Stimulated activated CD4-positive, alpha-beta T cell treated with anti-CD3 and anti-CD28 coated beads, Interleukin-4, amount 100 ng/mL, for 1 hour (primary cell): ENCODE measurements around the gene RRP12.

Experiments used
- DNase-seq: peaks from one replicate; pipeline ENCODE4 v3.0.0-alpha.2; 2020

RRP12 gene

GRCh38 chr10:97334370-97335175 lies 66.6 kb downstream of the RRP12 start, which contains the start of gene FRAT2:
FRAT2 (minus strand) TSS chr10:97334729; CDS start chr10:97334572, 157 bp downstream.
- DNase-seq = peak; percentile 87

GRCh38 chr10:97333601-97334369 lies 67.4 kb downstream of the RRP12 start:
- DNase-seq = peak; percentile 36

GRCh38 chr10:97333351-97333600 lies 67.9 kb downstream of the RRP12 start:
- no peak for DNase-seq

GRCh38 chr10:97332591-97333350 lies 68.4 kb downstream of the RRP12 start:
- no peak for DNase-seq

GRCh38 chr10:97331153-97331703 lies 69.9 kb downstream of the RRP12 start:
- DNase-seq = no peak

DNA sequence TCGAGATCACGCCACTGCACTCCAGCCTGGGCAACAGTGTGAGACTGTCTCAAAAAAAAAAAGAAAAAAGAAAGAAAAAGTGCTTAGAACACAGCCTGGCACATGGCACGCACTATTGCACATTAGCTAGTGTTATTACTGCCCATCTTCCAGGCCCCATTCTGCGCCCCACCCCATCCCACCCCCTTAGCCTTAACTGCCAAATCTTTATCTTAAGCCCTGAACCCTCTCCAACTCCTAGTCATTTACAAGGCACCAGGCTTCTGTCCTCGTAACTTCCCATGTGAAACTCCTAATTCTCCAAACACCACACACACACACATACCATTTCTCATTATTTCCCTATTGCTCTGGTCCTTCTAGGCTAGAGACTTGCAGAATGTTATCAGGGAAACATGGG lies 71.4 kb downstream of the RRP12 start:
- DNase-seq = no peak

DNA sequence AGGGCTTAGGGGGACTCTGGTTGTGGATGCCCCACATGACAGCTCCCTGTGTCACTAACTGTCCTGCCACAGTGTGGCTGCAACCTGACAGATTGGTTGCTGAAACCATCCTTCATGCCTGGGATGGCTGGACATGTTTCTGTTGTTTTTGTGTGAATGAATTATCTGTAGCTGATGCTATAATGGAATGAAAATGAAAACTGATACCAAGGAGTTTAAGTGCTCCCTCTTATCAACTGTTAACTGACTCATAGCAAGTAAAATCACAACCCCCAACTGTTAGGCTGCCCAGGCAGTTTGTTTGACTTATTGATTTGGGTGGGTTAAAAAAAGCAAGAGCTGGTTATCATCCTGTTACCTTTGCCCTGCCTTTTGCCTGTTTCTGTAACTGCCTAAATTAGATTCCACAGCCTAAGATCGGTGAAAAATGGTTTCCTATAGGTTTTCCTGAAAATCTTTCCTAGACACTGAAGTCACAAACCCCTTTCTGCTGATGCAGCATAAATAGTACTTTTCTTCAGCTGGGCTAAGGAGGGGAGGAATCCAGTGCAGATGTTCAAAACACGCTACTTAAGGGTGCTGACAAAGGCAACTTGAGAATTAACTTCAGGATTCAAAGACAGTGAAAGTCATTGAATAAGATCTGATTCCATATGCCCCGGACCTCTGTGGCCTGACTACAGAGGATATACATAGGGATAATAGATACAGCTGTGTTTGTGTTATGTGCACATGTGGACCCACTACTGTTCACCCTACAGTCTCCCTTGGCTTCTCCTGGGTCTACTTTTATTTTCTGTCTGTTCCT lies 72.3 kb downstream of the RRP12 start:
- DNase-seq = no peak

DNA sequence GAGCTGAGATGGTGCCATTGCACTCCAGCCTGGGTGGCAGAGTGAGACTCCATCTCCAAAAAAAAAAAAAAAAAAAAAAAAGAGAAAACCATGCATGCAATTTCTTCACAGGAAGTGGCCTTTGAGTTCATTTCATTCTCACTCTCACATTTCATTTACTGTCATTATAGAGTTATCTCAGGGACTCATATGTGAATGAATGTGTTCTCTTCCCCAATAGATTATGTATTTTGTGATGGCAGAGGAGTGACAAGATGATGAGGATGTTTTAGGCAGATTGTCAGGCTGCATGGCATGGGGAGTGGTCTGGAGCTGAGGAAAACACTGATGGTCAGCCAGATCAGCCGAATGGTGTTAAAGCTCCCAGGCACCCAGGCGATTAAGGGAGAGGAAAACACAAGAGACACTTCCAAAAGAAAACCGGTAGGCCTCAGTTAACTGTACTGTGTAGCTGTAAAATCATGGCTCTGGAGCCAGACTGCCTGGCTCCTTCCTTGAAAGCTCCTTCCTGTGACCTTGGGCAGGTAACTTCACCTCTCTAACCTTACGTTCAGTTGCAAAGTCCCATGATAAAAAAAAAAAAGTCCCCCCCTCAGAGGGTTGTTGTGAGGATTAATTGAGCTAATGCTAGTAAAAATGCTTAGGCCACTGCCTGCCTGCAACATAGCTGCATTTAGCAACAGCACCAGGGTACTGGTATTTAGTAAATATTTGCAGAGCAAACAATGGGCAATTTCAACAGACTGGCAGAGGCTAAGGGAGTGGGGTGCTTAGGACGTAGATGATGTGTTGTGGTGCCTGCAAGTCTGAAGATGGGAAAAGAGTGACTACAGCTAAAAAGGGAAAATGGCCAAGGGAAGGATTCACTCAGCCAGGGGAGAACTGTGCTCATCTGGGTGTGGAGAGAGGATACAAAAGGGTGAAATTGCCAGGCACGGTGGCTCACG lies 73.5 kb downstream of the RRP12 start:
- no peak for DNase-seq

- DNase-seq = no peak
Observed at GRCh38 chr10:97325754-97326153, 75.4 kb downstream of the RRP12 start.

- DNase-seq = no peak
Observed at GRCh38 chr10:97323501-97323900, 77.6 kb downstream of the RRP12 start.

DNA sequence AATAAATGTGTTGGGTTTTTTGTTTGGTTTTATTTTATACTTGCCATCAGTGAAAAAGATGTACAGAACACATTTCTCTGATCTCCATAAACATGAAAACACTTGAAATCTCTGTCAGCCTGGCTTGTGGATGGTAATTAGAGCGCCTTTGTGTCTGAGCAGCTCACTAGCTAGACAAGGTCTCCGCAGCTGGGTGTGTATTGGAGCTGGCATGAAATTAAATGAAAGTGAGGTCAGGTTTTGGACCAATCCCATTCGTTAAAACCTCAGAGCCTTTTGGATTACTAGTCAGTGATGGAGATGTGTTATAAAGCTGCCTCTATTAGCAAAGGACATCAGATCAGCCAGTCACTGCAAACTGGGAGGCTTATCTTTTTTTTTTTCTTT lies 79.3 kb downstream of the RRP12 start:
- no peak for DNase-seq

DNA sequence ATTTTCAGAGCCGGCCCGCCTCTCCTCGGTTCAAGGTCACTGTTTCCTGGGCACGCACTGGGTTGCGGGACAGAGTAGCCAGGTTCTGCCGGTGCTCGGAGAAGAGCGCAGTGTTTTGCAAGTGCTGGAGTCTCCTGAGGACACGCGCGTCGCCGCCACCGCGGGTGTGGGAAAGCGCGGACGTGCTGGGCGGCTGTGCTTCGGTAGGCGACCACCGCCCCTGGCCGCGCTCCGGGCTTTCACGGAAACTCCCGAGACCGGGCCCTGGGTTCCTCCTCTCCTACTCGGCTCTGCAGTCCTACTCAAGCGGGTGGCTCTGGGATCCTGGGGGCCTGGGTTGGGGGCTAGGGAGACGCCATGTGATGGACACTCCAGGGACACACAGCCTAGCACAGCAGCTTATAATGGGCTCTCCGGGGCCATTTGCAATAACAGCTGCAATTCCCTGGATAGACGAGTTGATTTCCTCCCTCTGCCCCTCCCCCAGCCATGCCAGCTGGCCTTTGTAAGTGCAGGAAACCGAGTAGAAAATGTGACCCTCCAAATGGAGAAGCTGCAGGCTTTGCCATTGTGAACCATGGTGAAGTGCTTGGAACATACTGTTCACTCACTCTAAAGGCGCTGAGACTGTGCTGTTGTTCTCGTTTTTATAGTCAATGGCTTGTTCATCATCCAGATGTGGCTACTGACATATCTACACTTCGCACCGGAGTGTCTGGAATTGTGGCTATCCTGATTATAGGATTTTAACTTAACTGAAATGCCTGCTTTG lies 79.9 kb downstream of the RRP12 start:
- DNase-seq = peak; percentile 11

DNA sequence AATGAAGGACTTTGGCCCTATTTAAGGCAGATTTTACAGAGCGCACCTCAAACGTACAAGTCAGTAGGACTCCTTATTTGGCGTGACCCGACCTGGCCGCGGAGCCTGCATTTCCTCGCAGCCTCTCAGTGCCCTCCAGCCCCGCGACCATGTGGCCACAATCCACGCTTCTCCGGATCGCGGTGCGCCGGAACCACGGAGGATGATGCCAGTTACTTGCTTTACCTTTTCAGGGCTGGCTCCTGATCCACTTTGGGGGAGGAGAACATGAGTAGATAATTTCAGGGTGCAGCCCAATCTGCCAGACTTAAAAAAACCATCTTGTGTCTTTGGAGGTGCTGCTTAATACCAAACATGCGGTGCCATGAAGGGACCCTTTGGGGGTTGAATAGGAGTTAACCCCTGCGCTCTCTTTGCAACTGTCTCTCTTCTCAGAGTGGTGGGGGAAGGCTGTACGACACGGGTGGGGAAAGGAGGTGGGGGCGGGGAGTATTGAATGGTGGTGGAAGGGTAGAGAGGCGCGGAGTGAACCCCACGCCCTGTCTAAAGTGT lies 80.6 kb downstream of the RRP12 start:
- DNase-seq = peak; percentile 26

GRCh38 chr10:97319671-97320479 lies 81.3 kb downstream of the RRP12 start:
- peak; percentile 62 for DNase-seq

GRCh38 chr10:97318772-97319651 lies 82.1 kb downstream of the RRP12 start, which contains the start of gene FRAT1:
FRAT1 (plus strand) TSS chr10:97319271; CDS start chr10:97319454, 183 bp downstream.
- DNase-seq = peak; percentile 88

- no peak for DNase-seq
Observed at GRCh38 chr10:97314671-97315070, 86.5 kb downstream of the RRP12 start.

GRCh38 chr10:97312897-97313296 lies 88.2 kb downstream of the RRP12 start:
- no peak for DNase-seq

GRCh38 chr10:97311111-97311626 lies 90.0 kb downstream of the RRP12 start:
- DNase-seq = no peak
